ENCODE measurements around the gene ERAP2.

ERAP2 gene

DNA sequence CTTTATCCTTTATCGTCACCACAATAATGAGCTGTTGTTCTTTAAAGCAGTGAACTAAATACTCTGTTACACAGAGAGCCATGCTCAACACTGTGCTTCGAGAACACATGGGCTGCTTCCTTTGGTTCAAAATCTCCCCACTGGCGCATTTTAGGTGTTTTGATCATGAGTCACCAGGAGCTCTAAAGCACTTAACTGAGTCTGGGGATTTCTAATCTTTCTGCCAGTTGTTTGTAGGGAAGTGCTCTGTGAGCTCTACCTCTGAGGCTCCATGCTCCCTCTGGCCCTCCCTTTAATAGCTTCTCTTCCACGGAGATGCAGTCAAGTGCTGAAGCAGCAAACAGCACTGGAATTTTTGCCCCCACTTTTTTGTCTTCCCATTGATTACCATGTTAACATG, 17.0 kb downstream of the ERAP2 start:
- Mint-ChIP-seq H3K9me3 (no peaks in the 10 kb centered on the region), H3K4me1 (peaks cover 7% of the 10 kb centered on the region), H3K36me3 (ENCODE audit: low read depth) (no peaks in the 10 kb centered on the region), H3K27me3 (ENCODE audit: low read depth, poor library complexity) (peaks cover 6% of the 10 kb centered on the region), H3K27ac (no peak overlapping the region), H3K4me3 (no peak overlapping the region)
- TF ChIP-seq, protein P1, sequence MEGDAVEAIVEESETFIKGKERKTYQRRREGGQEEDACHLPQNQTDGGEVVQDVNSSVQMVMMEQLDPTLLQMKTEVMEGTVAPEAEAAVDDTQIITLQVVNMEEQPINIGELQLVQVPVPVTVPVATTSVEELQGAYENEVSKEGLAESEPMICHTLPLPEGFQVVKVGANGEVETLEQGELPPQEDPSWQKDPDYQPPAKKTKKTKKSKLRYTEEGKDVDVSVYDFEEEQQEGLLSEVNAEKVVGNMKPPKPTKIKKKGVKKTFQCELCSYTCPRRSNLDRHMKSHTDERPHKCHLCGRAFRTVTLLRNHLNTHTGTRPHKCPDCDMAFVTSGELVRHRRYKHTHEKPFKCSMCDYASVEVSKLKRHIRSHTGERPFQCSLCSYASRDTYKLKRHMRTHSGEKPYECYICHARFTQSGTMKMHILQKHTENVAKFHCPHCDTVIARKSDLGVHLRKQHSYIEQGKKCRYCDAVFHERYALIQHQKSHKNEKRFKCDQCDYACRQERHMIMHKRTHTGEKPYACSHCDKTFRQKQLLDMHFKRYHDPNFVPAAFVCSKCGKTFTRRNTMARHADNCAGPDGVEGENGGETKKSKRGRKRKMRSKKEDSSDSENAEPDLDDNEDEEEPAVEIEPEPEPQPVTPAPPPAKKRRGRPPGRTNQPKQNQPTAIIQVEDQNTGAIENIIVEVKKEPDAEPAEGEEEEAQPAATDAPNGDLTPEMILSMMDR (IDR thresholded peaks at IDR 0.05): no peak
- no peak for DNase-seq

DNA sequence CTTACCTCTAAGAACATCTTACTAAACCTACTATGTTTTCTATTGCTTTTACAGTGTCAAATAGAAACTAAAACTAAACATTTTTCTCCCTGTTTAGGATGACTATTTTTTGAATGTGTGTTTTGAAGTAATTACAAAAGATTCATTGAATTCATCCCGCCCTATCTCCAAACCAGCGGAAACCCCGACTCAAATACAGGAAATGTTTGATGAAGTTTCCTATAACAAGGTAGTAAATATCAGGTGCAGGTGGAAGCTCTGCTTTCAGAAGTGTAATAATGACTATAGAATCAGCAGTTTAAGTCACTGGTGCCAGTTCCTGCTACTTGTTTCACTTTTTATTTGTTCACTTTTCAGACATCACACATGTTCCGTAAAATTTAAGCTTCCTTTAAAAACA, 20.0 kb downstream of the ERAP2 start:
- no peaks in the 10 kb centered on the region for H3K9me3 Mint-ChIP-seq
- DNase-seq: no peak
- H3K4me3 Mint-ChIP-seq: no peak overlapping the region
- H3K27me3 Mint-ChIP-seq (ENCODE audit: low read depth, poor library complexity): no peaks in the 10 kb centered on the region
- no peaks in the 10 kb centered on the region for H3K36me3 Mint-ChIP-seq (ENCODE audit: low read depth)
- peaks cover 7% of the 10 kb centered on the region for H3K4me1 Mint-ChIP-seq
- TF ChIP-seq, protein P1 (IDR thresholded peaks at IDR 0.05): no peak
- H3K27ac Mint-ChIP-seq: no peak overlapping the region

DNA sequence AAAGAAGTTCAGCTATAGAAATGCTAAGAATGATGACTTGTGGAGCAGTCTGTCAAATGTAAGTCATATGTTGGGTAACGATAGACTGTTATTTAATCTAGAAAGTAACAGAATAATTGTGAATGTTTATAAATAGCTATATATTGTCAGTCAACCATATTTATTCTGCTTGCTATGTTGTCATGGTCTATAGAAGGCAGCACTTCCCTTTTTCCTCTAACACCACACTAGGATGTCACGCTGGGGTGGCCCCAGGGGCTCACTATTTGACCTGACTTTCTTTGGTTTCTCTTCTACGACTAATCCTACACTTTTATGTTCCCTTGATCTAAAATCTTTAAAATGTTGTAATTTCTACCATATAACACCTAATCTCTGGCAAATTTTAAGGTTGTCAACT, 20.5 kb downstream of the ERAP2 start:
- H3K27ac Mint-ChIP-seq: no peak overlapping the region
- no peak for DNase-seq
- H3K9me3 Mint-ChIP-seq: no peaks in the 10 kb centered on the region
- no peak overlapping the region for H3K4me3 Mint-ChIP-seq
- no peaks in the 10 kb centered on the region for H3K36me3 Mint-ChIP-seq (ENCODE audit: low read depth)
- peaks cover 7% of the 10 kb centered on the region for H3K4me1 Mint-ChIP-seq
- no peaks in the 10 kb centered on the region for H3K27me3 Mint-ChIP-seq (ENCODE audit: low read depth, poor library complexity)
- TF ChIP-seq, protein P1 (IDR thresholded peaks at IDR 0.05): no peak

DNA sequence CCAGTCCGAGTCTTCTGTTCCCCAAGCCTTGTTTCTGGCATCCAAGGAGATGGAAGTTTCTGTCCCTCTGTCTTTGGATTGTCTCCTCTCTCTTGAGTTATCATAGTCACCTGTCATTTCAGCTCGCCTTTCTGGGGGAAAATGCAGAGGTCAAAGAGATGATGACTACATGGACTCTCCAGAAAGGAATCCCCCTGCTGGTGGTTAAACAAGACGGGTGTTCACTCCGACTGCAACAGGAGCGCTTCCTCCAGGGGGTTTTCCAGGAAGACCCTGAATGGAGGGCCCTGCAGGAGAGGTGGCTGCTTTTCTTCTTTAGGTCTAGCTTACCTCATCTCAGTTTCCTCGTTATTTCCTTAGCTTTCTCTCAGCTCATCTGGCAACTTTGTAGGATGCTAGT, 25.1 kb downstream of the ERAP2 start:
- H3K36me3 Mint-ChIP-seq (ENCODE audit: low read depth): no peaks in the 10 kb centered on the region
- TF ChIP-seq, protein P1 (IDR thresholded peaks at IDR 0.05): no peak
- no peak overlapping the region for H3K4me3 Mint-ChIP-seq
- no peak overlapping the region for H3K27ac Mint-ChIP-seq
- no peaks in the 10 kb centered on the region for H3K9me3 Mint-ChIP-seq
- peaks cover 4% of the 10 kb centered on the region for H3K27me3 Mint-ChIP-seq (ENCODE audit: low read depth, poor library complexity)
- DNase-seq: no peak
- peaks cover 7% of the 10 kb centered on the region for H3K4me1 Mint-ChIP-seq

DNA sequence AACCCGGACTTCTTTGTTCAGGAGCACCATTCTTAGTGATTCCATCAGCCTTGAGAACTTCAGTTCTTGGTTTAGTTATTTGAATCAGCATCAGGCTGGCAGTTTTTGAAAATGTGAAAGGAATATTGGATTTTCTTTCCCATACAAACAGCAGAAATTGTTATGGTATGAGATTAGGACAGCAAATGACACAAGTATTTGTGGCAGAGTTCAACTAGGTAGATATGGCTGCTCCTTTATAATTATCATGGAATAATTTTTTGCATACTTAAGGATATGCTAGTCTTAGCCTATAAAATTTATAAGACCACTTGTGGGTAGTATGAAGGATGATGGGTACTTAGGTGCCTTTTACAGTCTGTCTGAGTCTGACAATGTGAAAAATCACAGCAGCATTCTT, 25.5 kb downstream of the ERAP2 start:
- Mint-ChIP-seq H3K27me3 (ENCODE audit: low read depth, poor library complexity) (peaks cover 4% of the 10 kb centered on the region), H3K4me3 (no peak overlapping the region), H3K4me1 (peaks cover 6% of the 10 kb centered on the region), H3K27ac (no peak overlapping the region), H3K36me3 (ENCODE audit: low read depth) (no peaks in the 10 kb centered on the region), H3K9me3 (no peaks in the 10 kb centered on the region)
- DNase-seq: no peak
- TF ChIP-seq, protein P1 (IDR thresholded peaks at IDR 0.05): no peak

DNA sequence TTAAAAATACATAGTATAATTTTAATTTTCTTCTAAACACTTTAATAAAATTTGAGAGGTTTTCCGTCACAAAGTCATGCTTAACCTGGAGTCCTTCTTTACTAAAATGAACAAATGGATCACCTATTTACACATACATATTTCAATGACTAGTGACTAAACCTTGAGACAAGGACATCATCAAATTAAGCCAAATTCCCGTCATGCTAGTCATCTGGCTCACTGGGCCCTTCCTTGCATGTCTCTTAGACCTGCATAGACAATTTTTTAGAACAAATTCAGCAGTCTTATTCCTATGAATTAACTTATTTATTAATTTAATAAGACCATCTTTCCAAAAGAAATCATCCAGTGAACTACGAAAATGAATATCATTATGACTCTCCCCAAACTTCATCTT, 26.6 kb downstream of the ERAP2 start:
- Mint-ChIP-seq H3K36me3 (ENCODE audit: low read depth) (no peaks in the 10 kb centered on the region), H3K27ac (no peak overlapping the region), H3K27me3 (ENCODE audit: low read depth, poor library complexity) (peaks cover 4% of the 10 kb centered on the region), H3K9me3 (no peaks in the 10 kb centered on the region), H3K4me3 (no peak overlapping the region), H3K4me1 (no peaks in the 10 kb centered on the region)
- DNase-seq: no peak
- TF ChIP-seq, protein P1 (IDR thresholded peaks at IDR 0.05): no peak
